Vagina (tissue), 2 donors: ENCODE measurements around the gene MRPS22. TPM values are rescaled to one million over a fixed set of nuclear protein-coding genes. Genes with fewer than 3 reads are reported as not detected.

Source experiments
- DNase-seq, 2 donors: peaks; one replicate each; pipeline ENCODE4 v3.0.0-alpha.2; 2017; ENCODE audit errors: extremely low spot score in 2 of 2
- H3K27ac ChIP-seq: fragments of 200-600 bp; sonication (generic); one replicate; pipeline ENCODE4 v1.5.1; 2019
- H3K27me3 ChIP-seq: fragments of 200-600 bp; sonication (generic); one replicate; pipeline ENCODE4 v1.5.1; 2019
- H3K36me3 ChIP-seq, 2 donors: fragments of 200-600 bp; sonication (generic); one replicate each; pipeline ENCODE4 v1.5.1; 2017 to 2019
- H3K4me1 ChIP-seq: fragments of 200-600 bp; sonication (generic); one replicate; pipeline ENCODE4 v1.5.1; 2019
- H3K4me3 ChIP-seq, 2 donors: fragments of 200-600 bp; sonication (generic); 1 replicate in 1 of 2; 2 replicates in 1 of 2; pipeline ENCODE4 v1.5.1; 2016 to 2019
- H3K9me3 ChIP-seq: fragments of 200-600 bp; sonication (generic); one replicate; pipeline ENCODE4 v1.5.1; 2019
- CTCF ChIP-seq, 3 experiments: fragments of 450-650 bp in 2 of 3; fragments of 200-600 bp in 1 of 3; sonication (generic) in 1 of 3; IDR thresholded peaks; one replicate each; pipeline ENCODE4 v1.5.1; 2017 to 2019; ENCODE audit warnings: antibody characterized with exemption in 3 of 3, mild to moderate bottlenecking in 2 of 3, moderate library complexity in 2 of 3
- POLR2A ChIP-seq, 2 donors: fragments of 450-650 bp; IDR thresholded peaks; one replicate each; pipeline ENCODE4 v1.6.1; 2017; ENCODE audit warnings: antibody characterized with exemption in 2 of 2, mild to moderate bottlenecking in 2 of 2, moderate library complexity in 2 of 2
- POLR2AphosphoS5 ChIP-seq, 2 donors: sonication (generic); formaldehyde crosslinking; IDR thresholded peaks; one replicate each; pipeline ENCODE4 v1.9.0; 2017; ENCODE audit warnings: antibody characterized with exemption in 2 of 2, mild to moderate bottlenecking in 2 of 2, low read depth in 1 of 2; ENCODE audit not compliant: insufficient read depth in 1 of 2
- intact Hi-C: fragments of 100-400 bp; cut with DNase I; formaldehyde crosslinking; loops from one replicate; pipeline ENCODE4 v1.15.1; 2023
- total RNA-seq: library from RNA; depleted of rRNA; stranded (reverse); fragments of >200 nt; gene quantifications from one replicate; pipeline ENCODE4 v1.2.3, GENCODE V29; 2016

MRPS22 gene
- total RNA-seq, 1 donor from 2014 or later: 45.7 TPM

- Histone ChIP-seq H3K4me1 (no peaks in the 10 kb centered on the region), H3K36me3 (no peaks in the 10 kb centered on the region), H3K9me3 (no peaks in the 10 kb centered on the region), H3K27ac (no peak overlapping the region), H3K4me3 (no peak overlapping the region), H3K27me3 (no peaks in the 10 kb centered on the region)
- DNase-seq: no peak
- intact Hi-C loops: no loop called here
- no peak for TF ChIP-seq POLR2AphosphoS5 (IDR thresholded peaks at IDR 0.05; ENCODE audit: insufficient read depth in 1 of 2, low read depth in 1 of 2)
- TF ChIP-seq CTCF (IDR thresholded peaks at IDR 0.05): no peak
- no peak for TF ChIP-seq POLR2A (IDR thresholded peaks at IDR 0.05)
Observed at GRCh38 chr3:139317215-139317614, 26.6 kb upstream of the MRPS22 start.

- H3K9me3 ChIP-seq: no peaks in the 10 kb centered on the region
- H3K27ac ChIP-seq: no peak overlapping the region
- no peaks in the 10 kb centered on the region for H3K36me3 ChIP-seq
- H3K27me3 ChIP-seq: no peaks in the 10 kb centered on the region
- intact Hi-C loops: no loop called here
- no peaks in the 10 kb centered on the region for H3K4me1 ChIP-seq
- TF ChIP-seq POLR2A (IDR thresholded peaks at IDR 0.05): no peak
- no peak for TF ChIP-seq CTCF (IDR thresholded peaks at IDR 0.05)
- TF ChIP-seq POLR2AphosphoS5 (IDR thresholded peaks at IDR 0.05; ENCODE audit: insufficient read depth in 1 of 2, low read depth in 1 of 2): no peak
- no peak for DNase-seq
- no peak overlapping the region for H3K4me3 ChIP-seq
Observed at GRCh38 chr3:139317660-139318430, 26.0 kb upstream of the MRPS22 start.

- Histone ChIP-seq H3K4me3 (no peak overlapping the region), H3K36me3 (no peaks in the 10 kb centered on the region), H3K27me3 (no peaks in the 10 kb centered on the region), H3K27ac (no peak overlapping the region), H3K4me1 (no peaks in the 10 kb centered on the region), H3K9me3 (no peaks in the 10 kb centered on the region)
- DNase-seq: no peak
- intact Hi-C loops: no loop called here
- no peak for TF ChIP-seq POLR2A (IDR thresholded peaks at IDR 0.05)
- TF ChIP-seq POLR2AphosphoS5 (IDR thresholded peaks at IDR 0.05; ENCODE audit: insufficient read depth in 1 of 2, low read depth in 1 of 2): no peak
- TF ChIP-seq CTCF (IDR thresholded peaks at IDR 0.05): no peak
Observed at GRCh38 chr3:139318431-139318816, 25.4 kb upstream of the MRPS22 start.

- TF ChIP-seq POLR2AphosphoS5 (IDR thresholded peaks at IDR 0.05; ENCODE audit: insufficient read depth in 1 of 2, low read depth in 1 of 2) (no peak), CTCF (IDR thresholded peaks at IDR 0.05) (no peak), POLR2A (IDR thresholded peaks at IDR 0.05) (no peak)
- Histone ChIP-seq H3K4me1 (no peaks in the 10 kb centered on the region), H3K36me3 (no peaks in the 10 kb centered on the region), H3K4me3 (no peak overlapping the region), H3K27ac (no peak overlapping the region), H3K27me3 (no peaks in the 10 kb centered on the region), H3K9me3 (no peaks in the 10 kb centered on the region)
- DNase-seq: no peak
- intact Hi-C loops: no loop called here
Observed at GRCh38 chr3:139318826-139319225, 25.0 kb upstream of the MRPS22 start.
